Spinal cord (tissue), 10 donors: ENCODE data around the gene MSLN. TPM values are rescaled to one million over a fixed set of nuclear protein-coding genes. Genes with fewer than 3 reads are reported as not detected.

Experiments used
- DNase-seq, 6 donors: peaks; one replicate each; pipeline versions ENCODE4 v3.0.0 to v3.0.0-alpha.2; 2013 to 2015; ENCODE audit warnings: low spot score in 6 of 6, low read depth in 4 of 6
- H3K27ac ChIP-seq: one replicate; pipeline ENCODE4 v1.5.1; 2013; ENCODE audit warnings: low read depth, low read length, control low read depth
- H3K27me3 ChIP-seq: one replicate; pipeline ENCODE4 v1.6.1; 2013; ENCODE audit warnings: low read length; ENCODE audit not compliant: control insufficient read depth, insufficient read depth
- H3K36me3 ChIP-seq: one replicate; pipeline ENCODE4 v1.6.1; 2013; ENCODE audit warnings: low read length; ENCODE audit not compliant: control insufficient read depth, insufficient read depth
- H3K4me1 ChIP-seq: one replicate; pipeline ENCODE4 v1.6.1; 2013; ENCODE audit warnings: low read length; ENCODE audit not compliant: control insufficient read depth, insufficient read depth
- H3K4me3 ChIP-seq: one replicate; pipeline ENCODE4 v1.5.1; 2013; ENCODE audit warnings: low read depth, low read length, control low read depth
- H3K9me3 ChIP-seq: one replicate; pipeline ENCODE4 v1.6.1; 2013; ENCODE audit warnings: low read length; ENCODE audit not compliant: control insufficient read depth, insufficient read depth
- WGBS: methylation state at CpG from one replicate; pipeline ENCODE4 v1.1.5; 2013; ENCODE audit warnings: missing lambda C conversion rate; ENCODE audit not compliant: insufficient coverage; 5-methylcytosine and 5-hydroxymethylcytosine counted together
- polyA plus RNA-seq, 2 donors: library from polyadenylated mRNA; unstranded; fragments of 120-200 nt; gene quantifications; one replicate each; pipeline ENCODE4 v1.2.1, GENCODE V29; 2013; ENCODE audit not compliant: insufficient read length in 2 of 2
- total RNA-seq, 2 donors: library from RNA; depleted of rRNA in 1 of 2; stranded (reverse); fragments of 120-200 nt in 1 of 2; fragments of >200 nt in 1 of 2; gene quantifications; one replicate each; pipeline versions ENCODE4 v1.2.3 to v1.2.4, GENCODE V29; 2013 to 2014
- donor health status: healthy.

Gene MSLN
- total and polyA plus RNA-seq, 4 donors = 0.24 to 0.83 (median 0.48) TPM

- Histone ChIP-seq H3K27me3 (peaks cover 11% of the 10 kb centered on the region), H3K36me3 (peaks cover 34% of the 10 kb centered on the region), H3K4me3 (peak overlapping the region; percentile 59), H3K4me1 (peaks cover 72% of the 10 kb centered on the region), H3K27ac (peak overlapping the region; percentile 96), H3K9me3 (no peaks in the 10 kb centered on the region)
- DNase-seq = no peak
- 49% methylated on average over 24 of the region's 29 CpGs for WGBS
Observed at GRCh38 chr16:716768-717325, 43.7 kb upstream of the MSLN start.

GRCh38 chr16:717450-718245 lies 42.9 kb upstream of the MSLN start:
- H3K9me3 ChIP-seq = no peaks in the 10 kb centered on the region
- peak overlapping the region; percentile 96 for H3K27ac ChIP-seq
- DNase-seq = peak in 3 of 6 donors; percentile 72 to 91 (median 91)
- H3K27me3 ChIP-seq = peaks cover 11% of the 10 kb centered on the region
- peak overlapping the region; percentile 59 for H3K4me3 ChIP-seq
- peaks cover 42% of the 10 kb centered on the region for H3K36me3 ChIP-seq
- 22% methylated on average over 32 of the region's 32 CpGs for WGBS
- peaks cover 76% of the 10 kb centered on the region for H3K4me1 ChIP-seq

GRCh38 chr16:718389-718788 lies 42.1 kb upstream of the MSLN start:
- H3K4me3 ChIP-seq = peak overlapping the region; percentile 59
- DNase-seq = no peak
- peaks cover 84% of the 10 kb centered on the region for H3K4me1 ChIP-seq
- no peaks in the 10 kb centered on the region for H3K9me3 ChIP-seq
- peaks cover 49% of the 10 kb centered on the region for H3K36me3 ChIP-seq
- 63% methylated on average over 5 of the region's 9 CpGs for WGBS
- peak overlapping the region; percentile 96 for H3K27ac ChIP-seq
- H3K27me3 ChIP-seq = peaks cover 11% of the 10 kb centered on the region

- Histone ChIP-seq H3K4me1 (peaks cover 82% of the 10 kb centered on the region), H3K9me3 (no peaks in the 10 kb centered on the region), H3K27ac (peak overlapping the region; percentile 96), H3K4me3 (no peak overlapping the region), H3K36me3 (peaks cover 54% of the 10 kb centered on the region), H3K27me3 (peaks cover 11% of the 10 kb centered on the region)
- WGBS = 81% methylated on average over 6 of the region's 6 CpGs
- no peak for DNase-seq
Observed at GRCh38 chr16:718922-719321, 41.6 kb upstream of the MSLN start.

GRCh38 chr16:719815-720446 lies 40.6 kb upstream of the MSLN start:
- H3K36me3 ChIP-seq = peaks cover 64% of the 10 kb centered on the region
- H3K9me3 ChIP-seq = no peaks in the 10 kb centered on the region
- WGBS = 3% methylated on average over 12 of the region's 16 CpGs
- H3K4me1 ChIP-seq = peaks cover 76% of the 10 kb centered on the region
- DNase-seq = peak in 2 of 6 donors; percentile 43 to 49
- peak overlapping the region; percentile 96 for H3K27ac ChIP-seq
- peaks cover 11% of the 10 kb centered on the region for H3K27me3 ChIP-seq
- H3K4me3 ChIP-seq = peak overlapping the region; percentile 71

- peak overlapping the region; percentile 71 for H3K4me3 ChIP-seq
- peak in 3 of 6 donors; percentile 73 to 93 (median 91) for DNase-seq
- H3K27me3 ChIP-seq = peaks cover 11% of the 10 kb centered on the region
- peaks cover 70% of the 10 kb centered on the region for H3K36me3 ChIP-seq
- WGBS = 0% methylated on average over 37 of the region's 38 CpGs
- H3K27ac ChIP-seq = peak overlapping the region; percentile 96
- no peaks in the 10 kb centered on the region for H3K9me3 ChIP-seq
- H3K4me1 ChIP-seq = peaks cover 82% of the 10 kb centered on the region
Observed at GRCh38 chr16:720447-720989, 40.0 kb upstream of the MSLN start.

- Histone ChIP-seq H3K36me3 (peaks cover 70% of the 10 kb centered on the region), H3K27ac (peak within 1 kb of the TSS; percentile 96), H3K27me3 (peaks cover 6% of the 10 kb centered on the region), H3K9me3 (no peaks in the 10 kb centered on the region), H3K4me3 (peak within 1 kb of the TSS; percentile 71), H3K4me1 (peaks cover 82% of the 10 kb centered on the region)
- peak in 4 of 6 donors; percentile 61 to 92 (median 83) for DNase-seq
- 5% methylated on average over 106 of the region's 106 CpGs for WGBS
Observed at GRCh38 chr16:720990-721764, 39.4 kb upstream of the MSLN start, which contains the start of gene ANTKMT. Gene ANTKMT (plus strand): TSS chr16:721146. CDS start chr16:721275, 129 bp downstream.

GRCh38 chr16:721765-722540 lies 38.6 kb upstream of the MSLN start:
- Histone ChIP-seq H3K4me1 (peaks cover 80% of the 10 kb centered on the region), H3K4me3 (peak overlapping the region; percentile 29), H3K27ac (no peak overlapping the region), H3K9me3 (no peaks in the 10 kb centered on the region), H3K27me3 (no peaks in the 10 kb centered on the region), H3K36me3 (peaks cover 65% of the 10 kb centered on the region)
- DNase-seq = no peak
- WGBS = 80% methylated on average over 44 of the region's 51 CpGs
